ENCODE data around the gene GARIN1A. TPM values are rescaled to one million over a fixed set of nuclear protein-coding genes. Genes with fewer than 3 reads are reported as not detected.
"Not testable (repeated sequence)": the region's sequence is repeated elsewhere in the genome, so short reads cannot be mapped to it uniquely, and the experiment has no call there.

The GARIN1A gene
- total RNA-seq, 8 experiments from 2014 or later: 0.50 to 3.6 (median 1.1) TPM

DNA sequence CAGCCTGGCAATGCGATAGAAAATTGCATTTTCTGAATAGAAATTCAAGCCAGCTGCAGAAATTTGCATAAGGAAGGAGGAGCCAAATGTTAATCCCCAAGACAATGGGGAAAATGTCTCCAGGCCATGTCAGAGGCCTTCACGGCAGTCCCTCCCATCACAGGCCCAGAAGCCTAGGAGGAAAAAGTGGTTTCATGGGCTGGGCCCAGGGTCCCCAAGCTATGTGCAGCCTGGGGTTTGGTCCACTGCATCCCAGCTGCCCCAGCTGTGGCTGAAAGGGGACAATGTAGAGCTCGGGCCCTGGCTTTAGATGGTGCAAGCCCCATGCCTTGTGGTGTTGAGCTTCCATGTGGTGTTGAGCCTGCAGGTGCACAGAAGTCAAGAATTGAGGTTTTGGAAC is 10.0 kb upstream of the GARIN1A start:
- WGBS, 10 experiments: 0 to 100% (median 89%) methylated on average over 1 to 3 of the region's 3 CpGs; no CpG with 5 or more reads in 4 of the 10 experiments
- Histone ChIP-seq H3K4me1 (replicated peaks in 1 of 2) (no peaks in the 10 kb centered on the region), H3K27ac (no peak overlapping the region), H3K4me3 (no peak overlapping the region)
- no peak for ATAC-seq (replicated peaks in 6 of 8)
- in situ Hi-C loops (cut with MboI; ENCODE audit: low pct_unique_long_range_greater_than_20kb in 2 of 9, low sequenced_read_pairs in 9 of 9, unreplicated experiment in 9 of 9): no loop called here

DNA sequence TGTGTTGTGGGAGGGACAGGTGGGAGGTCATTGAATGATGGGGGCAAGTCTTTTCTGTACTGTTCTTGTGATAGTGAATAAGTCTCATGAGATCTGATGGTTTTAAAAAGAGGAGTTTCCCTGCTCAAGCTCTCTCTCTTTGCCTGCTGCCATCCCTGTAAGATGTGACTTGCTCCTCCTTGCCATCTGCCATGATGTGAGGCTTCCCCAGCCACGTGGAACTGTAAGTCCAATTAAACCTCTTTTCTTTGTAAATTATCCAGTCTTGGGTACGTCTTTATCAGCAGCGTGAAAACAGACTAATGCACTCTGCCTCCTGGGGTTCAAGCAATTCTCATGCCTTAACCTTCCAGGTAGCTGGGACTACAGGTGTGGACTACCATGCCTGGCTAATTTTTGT is 8.9 kb upstream of the GARIN1A start:
- in situ Hi-C loops (cut with MboI; ENCODE audit: low pct_unique_long_range_greater_than_20kb in 2 of 9, low sequenced_read_pairs in 9 of 9, unreplicated experiment in 9 of 9); H3K4me3 ChIP-seq; H3K27ac ChIP-seq; ATAC-seq (replicated peaks in 6 of 8); H3K4me1 ChIP-seq (replicated peaks in 1 of 2): not testable (repeated sequence)
- 70 to 100% (median 96%) methylated on average over 1 to 2 of the region's 3 CpGs; no CpG with 5 or more reads in 6 of the 10 experiments for WGBS, 10 experiments

DNA sequence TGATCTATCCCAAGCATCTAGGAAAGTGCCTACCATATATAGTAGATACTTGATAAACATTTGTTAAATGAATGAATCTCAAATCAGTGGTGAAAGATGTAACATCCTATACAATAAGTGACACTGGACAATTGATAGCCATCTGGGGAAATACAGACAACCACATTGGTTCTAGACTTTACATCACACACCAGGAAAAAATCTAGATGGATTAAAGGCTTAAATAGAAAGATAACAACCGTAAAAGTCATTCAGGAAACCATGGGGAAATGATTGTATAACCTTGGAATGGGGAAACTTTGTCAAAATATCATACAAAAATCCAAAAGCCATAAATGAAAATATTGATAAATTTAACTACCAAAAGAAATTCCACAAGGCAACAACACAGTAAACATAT is 7.0 kb upstream of the GARIN1A start:
- no peak overlapping the region for H3K4me3 ChIP-seq
- H3K27ac ChIP-seq: no peak overlapping the region
- no peaks in the 10 kb centered on the region for H3K4me1 ChIP-seq (replicated peaks in 1 of 2)
- WGBS, 10 experiments: 50 to 100% (median 100%) methylated on average over 1 of the region's 1 CpG; no CpG with 5 or more reads in 1 of the 10 experiments
- ATAC-seq (replicated peaks in 6 of 8): no peak
- in situ Hi-C loops (cut with MboI; ENCODE audit: low pct_unique_long_range_greater_than_20kb in 2 of 9, low sequenced_read_pairs in 9 of 9, unreplicated experiment in 9 of 9): no loop called here

DNA sequence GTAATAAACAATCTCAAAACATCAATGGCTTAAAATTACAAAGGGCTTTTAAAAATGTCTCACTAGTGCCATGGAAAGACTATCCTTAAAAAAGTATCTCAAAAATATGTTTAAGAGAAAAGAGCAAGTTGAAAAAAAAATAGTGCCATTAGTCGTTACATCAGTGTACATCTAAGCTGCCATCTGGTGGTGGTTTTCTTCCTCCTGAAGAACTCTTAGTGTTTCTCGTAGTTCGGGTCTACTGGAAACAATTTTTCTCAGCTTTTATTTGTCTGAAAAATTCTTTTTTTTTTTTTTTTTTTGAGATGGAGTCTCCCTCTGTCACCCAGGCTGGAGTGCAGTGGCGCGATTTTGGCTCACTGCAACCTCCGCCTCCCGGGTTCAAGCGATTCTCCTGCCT is 5.9 kb upstream of the GARIN1A start:
- Histone ChIP-seq H3K27ac (no peak overlapping the region), H3K4me3 (no peak overlapping the region), H3K4me1 (replicated peaks in 1 of 2) (no peaks in the 10 kb centered on the region)
- WGBS, 10 experiments: 20 to 100% (median 72%) methylated on average over 2 to 5 of the region's 8 CpGs
- no peak for ATAC-seq (replicated peaks in 6 of 8)
- in situ Hi-C loops (cut with MboI; ENCODE audit: low pct_unique_long_range_greater_than_20kb in 2 of 9, low sequenced_read_pairs in 9 of 9, unreplicated experiment in 9 of 9): no loop called here

DNA sequence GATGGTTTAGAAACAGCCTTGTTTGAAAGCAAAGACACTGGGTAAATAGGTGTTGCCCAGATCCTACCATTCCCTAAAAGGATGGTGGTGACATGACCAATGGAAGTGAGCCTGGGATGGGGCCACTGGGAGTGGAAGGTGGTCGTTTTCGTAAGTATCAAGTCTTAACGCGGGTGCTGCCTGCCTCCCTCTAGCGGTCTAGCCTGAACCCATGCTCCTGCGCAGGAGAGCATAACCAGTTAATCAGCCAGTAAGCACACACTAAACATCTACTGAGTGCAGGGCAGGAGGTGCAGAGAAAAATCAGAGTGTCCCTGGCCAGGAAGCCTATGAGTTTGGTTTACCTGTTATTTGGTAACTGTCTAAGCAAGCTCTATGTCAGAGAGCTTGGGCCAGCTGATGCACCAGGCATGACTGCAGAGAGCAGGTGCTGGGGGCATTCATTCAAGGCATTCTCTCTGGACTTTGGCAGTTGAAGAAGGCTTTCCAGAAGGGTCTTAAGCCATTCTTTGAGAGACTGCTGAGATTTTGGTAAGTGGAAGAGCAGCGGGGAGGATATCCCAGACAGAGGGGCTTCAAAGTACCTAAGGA is 930 bp downstream of the GARIN1A start:
- H3K4me1 ChIP-seq (replicated peaks in 1 of 2): no peaks in the 10 kb centered on the region
- 20 to 57% (median 25%) methylated on average over 1 to 7 of the region's 7 CpGs; no CpG with 5 or more reads in 6 of the 10 experiments for WGBS, 10 experiments
- ATAC-seq (replicated peaks in 6 of 8): peak in 6 of 8 experiments; percentile 27 to 82 (median 60)
- H3K27ac ChIP-seq: no peak overlapping the region
- no peak overlapping the region for H3K4me3 ChIP-seq
- in situ Hi-C loops (cut with MboI; ENCODE audit: low pct_unique_long_range_greater_than_20kb in 2 of 9, low sequenced_read_pairs in 9 of 9, unreplicated experiment in 9 of 9): no loop called here

DNA sequence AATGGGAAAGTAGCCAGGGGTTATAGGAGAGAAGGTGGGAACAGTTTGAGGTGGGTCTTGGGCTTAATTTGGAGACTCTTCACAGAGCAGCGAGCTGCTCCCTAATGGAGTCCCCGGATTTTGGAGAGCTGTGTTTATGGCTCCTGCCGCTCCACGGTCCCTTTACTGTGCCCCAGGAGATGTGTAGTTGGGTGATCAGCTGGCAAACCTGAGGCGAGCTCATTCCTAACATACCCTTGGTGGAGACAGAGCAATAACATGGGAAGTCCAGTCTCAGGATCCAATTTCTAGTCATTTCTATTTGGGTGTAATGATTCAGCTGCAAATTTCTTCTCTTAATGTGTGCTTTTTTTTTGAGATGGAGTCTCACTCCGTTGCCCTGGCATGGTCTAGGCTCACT is 1.5 kb downstream of the GARIN1A start:
- 64 to 85% (median 80%) methylated on average over 1 to 5 of the region's 6 CpGs; no CpG with 5 or more reads in 5 of the 10 experiments for WGBS, 10 experiments
- no peak for ATAC-seq (replicated peaks in 6 of 8)
- H3K27ac ChIP-seq: no peak overlapping the region
- no peaks in the 10 kb centered on the region for H3K4me1 ChIP-seq (replicated peaks in 1 of 2)
- H3K4me3 ChIP-seq: no peak overlapping the region
- in situ Hi-C loops (cut with MboI; ENCODE audit: low pct_unique_long_range_greater_than_20kb in 2 of 9, low sequenced_read_pairs in 9 of 9, unreplicated experiment in 9 of 9): no loop called here

DNA sequence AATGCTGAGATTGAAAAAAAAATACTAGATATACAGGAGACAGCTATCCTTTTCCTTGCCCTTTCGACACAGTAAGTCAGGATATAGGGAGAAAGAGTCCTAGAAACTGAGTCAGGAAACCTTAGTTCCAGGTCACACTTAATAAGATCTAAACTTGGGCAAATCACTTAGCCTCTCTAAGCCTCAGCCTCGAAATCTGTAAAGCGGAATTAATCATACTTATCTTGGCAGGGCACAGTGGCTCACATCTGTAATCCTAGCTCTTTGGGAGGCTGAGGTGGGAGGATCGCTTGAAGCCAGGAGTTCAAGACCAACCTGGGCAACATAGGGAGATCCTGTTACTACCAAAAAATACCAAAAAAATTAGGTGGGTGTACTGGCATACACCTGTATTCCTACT is 4.6 kb downstream of the GARIN1A start:
- Histone ChIP-seq H3K27ac (no peak overlapping the region), H3K4me3 (no peak overlapping the region), H3K4me1 (replicated peaks in 1 of 2) (no peaks in the 10 kb centered on the region)
- no peak for ATAC-seq (replicated peaks in 6 of 8)
- in situ Hi-C loops (cut with MboI; ENCODE audit: low pct_unique_long_range_greater_than_20kb in 2 of 9, low sequenced_read_pairs in 9 of 9, unreplicated experiment in 9 of 9): no loop called here
- WGBS, 10 experiments: 43 to 100% (median 94%) methylated on average over 1 to 4 of the region's 4 CpGs; no CpG with 5 or more reads in 1 of the 10 experiments

DNA sequence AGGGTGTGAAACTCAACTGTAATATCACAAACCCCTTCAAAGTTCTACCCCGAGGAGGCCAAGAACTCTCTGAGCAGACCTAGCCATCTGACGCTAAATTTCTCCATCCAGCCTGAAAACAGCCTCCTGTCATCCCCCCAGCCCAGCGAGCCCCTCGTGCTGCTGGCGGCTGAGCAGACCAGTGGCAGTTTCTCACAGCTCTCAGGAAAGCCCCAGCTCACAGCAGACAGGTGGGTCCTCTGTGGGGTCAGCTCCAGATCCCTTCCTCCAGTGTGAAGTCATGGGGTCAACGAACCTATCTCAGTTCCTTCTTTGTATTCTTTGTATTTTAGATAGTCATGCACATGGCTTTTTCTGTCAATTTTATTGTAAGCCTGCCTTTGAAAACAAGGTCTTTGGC is 7.8 kb downstream of the GARIN1A start:
- H3K4me1 ChIP-seq (replicated peaks in 1 of 2): no peaks in the 10 kb centered on the region
- in situ Hi-C loops (cut with MboI; ENCODE audit: low pct_unique_long_range_greater_than_20kb in 2 of 9, low sequenced_read_pairs in 9 of 9, unreplicated experiment in 9 of 9): no loop called here
- H3K27ac ChIP-seq: no peak overlapping the region
- WGBS, 10 experiments: 51 to 100% (median 57%) methylated on average over 1 to 4 of the region's 6 CpGs; no CpG with 5 or more reads in 5 of the 10 experiments
- H3K4me3 ChIP-seq: no peak overlapping the region
- ATAC-seq (replicated peaks in 6 of 8): no peak

DNA sequence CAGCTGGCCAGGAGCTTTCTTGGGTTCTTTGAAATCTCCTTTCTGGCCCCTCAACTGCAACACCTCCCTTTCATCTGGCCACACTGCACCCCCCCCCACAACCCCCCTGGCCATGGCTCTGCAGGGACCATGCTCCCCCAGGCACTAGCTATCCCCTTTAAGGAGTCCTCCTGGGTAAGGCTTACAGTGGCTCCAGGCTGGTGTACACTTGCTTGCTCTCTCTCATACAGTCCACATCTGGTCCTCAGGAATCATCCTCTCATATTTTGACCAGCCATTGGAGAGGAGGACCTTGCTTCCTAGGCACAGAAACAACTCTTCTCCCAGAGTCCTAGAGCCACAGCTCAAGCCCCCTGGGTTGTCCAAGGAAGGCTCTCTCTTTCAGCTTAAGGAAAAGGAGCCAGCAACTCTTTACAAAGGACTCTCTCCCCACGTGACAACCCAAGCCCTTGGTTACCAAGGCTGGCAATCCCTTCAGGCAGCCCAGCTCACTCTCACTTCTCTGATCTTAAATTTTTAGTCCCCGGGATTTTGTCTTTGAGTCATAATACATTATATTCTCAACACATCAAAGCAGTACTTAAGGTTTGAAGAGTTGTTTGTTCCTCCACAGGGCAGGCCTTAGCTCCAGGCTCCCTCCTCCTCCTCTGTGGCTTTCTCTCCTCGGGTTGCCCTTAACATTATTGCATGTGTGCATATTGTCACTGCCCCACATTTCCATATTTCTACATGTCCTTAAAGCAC is 9.9 kb downstream of the GARIN1A start:
- no peaks in the 10 kb centered on the region for H3K4me1 ChIP-seq (replicated peaks in 1 of 2)
- WGBS, 10 experiments: 0 to 100% (median 41%) methylated on average over 1 to 3 of the region's 3 CpGs; no CpG with 5 or more reads in 2 of the 10 experiments
- ATAC-seq (replicated peaks in 6 of 8): peak in 4 of 8 experiments; percentile 48 to 97 (median 96)
- H3K27ac ChIP-seq: no peak overlapping the region
- no peak overlapping the region for H3K4me3 ChIP-seq
- in situ Hi-C loops (cut with MboI; ENCODE audit: low pct_unique_long_range_greater_than_20kb in 2 of 9, low sequenced_read_pairs in 9 of 9, unreplicated experiment in 9 of 9): no loop called here

DNA sequence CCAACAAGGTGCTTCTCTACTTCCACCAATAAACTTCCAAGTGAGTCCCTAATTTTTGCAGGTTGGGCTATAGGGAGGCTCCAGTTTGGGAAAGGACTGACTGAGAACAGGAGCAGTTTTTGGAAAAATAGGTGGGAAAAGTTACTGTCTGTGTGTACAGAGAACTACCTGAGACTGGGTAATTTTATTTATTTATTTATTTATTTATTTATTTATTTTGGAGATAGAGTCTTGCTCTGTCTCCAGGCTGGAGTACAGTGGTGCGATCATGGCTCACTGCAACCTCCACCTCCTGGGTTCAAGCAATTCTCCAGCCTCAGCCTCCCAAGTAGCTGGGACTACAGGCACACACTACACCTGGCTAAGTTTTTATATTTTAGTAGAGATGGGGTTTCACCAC is 11.2 kb downstream of the GARIN1A start:
- 100% methylated on average over 1 of the region's 1 CpG; no CpG with 5 or more reads in 8 of the 10 experiments for WGBS, 10 experiments
- in situ Hi-C loops (cut with MboI; ENCODE audit: low pct_unique_long_range_greater_than_20kb in 2 of 9, low sequenced_read_pairs in 9 of 9, unreplicated experiment in 9 of 9); ATAC-seq (replicated peaks in 6 of 8): not testable (repeated sequence)

DNA sequence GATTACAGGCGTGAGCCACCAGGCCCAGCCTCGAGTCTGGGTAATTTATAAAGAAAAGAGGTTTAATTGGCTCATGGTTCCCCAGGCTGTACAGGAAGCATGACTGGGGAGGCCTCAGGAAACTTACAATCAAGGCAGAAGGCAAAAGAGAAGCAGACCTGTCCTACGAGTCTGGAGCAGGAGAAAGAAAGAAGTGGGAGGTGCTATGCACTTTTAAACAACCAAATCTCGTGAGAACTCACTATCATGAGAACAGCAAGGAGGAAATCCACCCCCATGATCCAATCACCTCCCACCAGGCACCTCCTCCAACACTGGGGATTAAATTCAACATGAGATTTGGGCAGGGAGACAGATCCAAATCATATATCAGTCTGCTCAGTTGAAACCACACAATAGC is 11.6 kb downstream of the GARIN1A start:
- in situ Hi-C loops (cut with MboI; ENCODE audit: low pct_unique_long_range_greater_than_20kb in 2 of 9, low sequenced_read_pairs in 9 of 9, unreplicated experiment in 9 of 9); H3K4me1 ChIP-seq (replicated peaks in 1 of 2); H3K4me3 ChIP-seq; ATAC-seq (replicated peaks in 6 of 8); H3K27ac ChIP-seq: not testable (repeated sequence)
- WGBS, 10 experiments: 42 to 100% (median 78%) methylated on average over 1 to 4 of the region's 4 CpGs; no CpG with 5 or more reads in 2 of the 10 experiments

More for the DNA sequence above, 11.2 kb downstream of the GARIN1A start:
- H3K4me1 ChIP-seq (replicated peaks in 1 of 2); H3K27ac ChIP-seq; H3K4me3 ChIP-seq: not testable (repeated sequence)

DNA sequence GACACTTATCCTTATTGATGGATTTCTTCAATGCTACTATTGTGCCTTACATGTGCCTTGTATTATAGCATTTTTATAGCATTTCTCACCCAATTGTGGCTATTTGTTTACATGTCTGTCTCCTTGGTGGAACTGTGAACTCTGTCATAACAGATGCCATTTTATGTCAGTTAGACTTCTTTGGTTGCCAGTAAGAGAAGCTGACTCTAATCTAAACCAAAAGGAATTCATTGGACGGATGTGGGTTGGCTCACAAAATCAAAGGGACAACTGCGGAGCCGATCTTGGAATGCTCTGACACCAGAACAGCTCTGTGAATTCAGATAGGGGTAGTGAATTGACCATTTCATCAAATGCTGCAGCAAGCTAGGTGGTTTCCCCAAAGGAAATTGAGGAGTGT is 15.0 kb downstream of the GARIN1A start:
- H3K4me1 ChIP-seq (replicated peaks in 1 of 2): no peaks in the 10 kb centered on the region
- no peak overlapping the region for H3K4me3 ChIP-seq
- WGBS, 10 experiments: 67 to 100% (median 85%) methylated on average over 1 to 3 of the region's 3 CpGs; no CpG with 5 or more reads in 3 of the 10 experiments
- no peak for ATAC-seq (replicated peaks in 6 of 8)
- H3K27ac ChIP-seq: no peak overlapping the region
- in situ Hi-C loops (cut with MboI; ENCODE audit: low pct_unique_long_range_greater_than_20kb in 2 of 9, low sequenced_read_pairs in 9 of 9, unreplicated experiment in 9 of 9): no loop called here

DNA sequence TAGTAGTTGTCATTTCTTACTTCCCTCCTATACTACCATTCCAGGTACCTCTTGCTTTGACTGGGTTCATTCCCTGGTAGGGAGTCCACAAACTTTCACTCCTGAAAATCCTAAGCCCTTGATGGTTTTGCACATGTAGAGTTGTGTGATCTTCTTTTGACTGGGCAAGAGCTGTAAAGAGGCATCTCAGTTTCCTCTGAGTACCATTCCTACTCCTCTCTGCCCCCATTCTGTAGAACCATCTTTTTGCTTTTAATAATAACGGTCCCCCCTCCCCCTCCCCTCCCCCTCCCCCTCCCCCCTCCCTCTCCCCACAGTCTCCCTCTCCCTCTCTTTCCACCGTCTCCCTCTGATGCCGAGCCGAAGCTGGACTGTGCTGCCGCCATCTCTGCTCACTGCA is 16.4 kb downstream of the GARIN1A start:
- Histone ChIP-seq H3K4me1 (replicated peaks in 1 of 2) (no peaks in the 10 kb centered on the region), H3K4me3 (no peak overlapping the region), H3K27ac (no peak overlapping the region)
- ATAC-seq (replicated peaks in 6 of 8): no peak
- in situ Hi-C loops (cut with MboI; ENCODE audit: low pct_unique_long_range_greater_than_20kb in 2 of 9, low sequenced_read_pairs in 9 of 9, unreplicated experiment in 9 of 9): no loop called here
- WGBS, 10 experiments: no CpG with 5 or more reads among the region's 5 CpGs
